Stimulated activated CD8-positive, alpha-beta memory T cell treated with anti-CD3 and anti-CD28 coated beads, Interleukin-7, amount 100 ng/mL, for 4 hours (primary cell): ENCODE measurements around the gene SNX30.
A peak's percentile ranks its signal among the peaks of the same experiment; 100 is the strongest.

Source experiments
- DNase-seq, 2 donors: peaks; one replicate each; pipeline ENCODE4 v3.0.0-alpha.2; 2020; ENCODE audit warnings: low read depth in 2 of 2

SNX30 gene

GRCh38 chr9:112822618-112823017, 72.1 kb downstream of the SNX30 start:
- DNase-seq = no peak

GRCh38 chr9:112823257-112823656, 72.7 kb downstream of the SNX30 start:
- no peak for DNase-seq

GRCh38 chr9:112831281-112831851, 80.8 kb downstream of the SNX30 start:
- no peak for DNase-seq

GRCh38 chr9:112831969-112832368, 81.4 kb downstream of the SNX30 start:
- no peak for DNase-seq

- no peak for DNase-seq
Measured at GRCh38 chr9:112833081-112833480, 82.5 kb downstream of the SNX30 start.

GRCh38 chr9:112836394-112836793, 85.8 kb downstream of the SNX30 start:
- no peak for DNase-seq

GRCh38 chr9:112838342-112838741, 87.8 kb downstream of the SNX30 start:
- no peak for DNase-seq

- DNase-seq = no peak
Measured at GRCh38 chr9:112839331-112839730, 88.8 kb downstream of the SNX30 start.

- DNase-seq = no peak
Measured at GRCh38 chr9:112841261-112841660, 90.7 kb downstream of the SNX30 start.

- DNase-seq = no peak
Measured at GRCh38 chr9:112842555-112842954, 92.0 kb downstream of the SNX30 start.

GRCh38 chr9:112844771-112845542, 94.4 kb downstream of the SNX30 start:
- peak; percentile 54 to 57 for DNase-seq

GRCh38 chr9:112846528-112847488, 96.2 kb downstream of the SNX30 start:
- no peak for DNase-seq

- no peak for DNase-seq
Measured at GRCh38 chr9:112848316-112849151, 98.0 kb downstream of the SNX30 start.

- no peak for DNase-seq
Measured at GRCh38 chr9:112849363-112849922, 98.9 kb downstream of the SNX30 start.

GRCh38 chr9:112850840-112851239, 100.3 kb downstream of the SNX30 start:
- DNase-seq = no peak

- DNase-seq = no peak
Measured at GRCh38 chr9:112852741-112853504, 102.4 kb downstream of the SNX30 start.

GRCh38 chr9:112853882-112854585, 103.5 kb downstream of the SNX30 start:
- DNase-seq = no peak

- no peak for DNase-seq
Measured at GRCh38 chr9:112854657-112855056, 104.1 kb downstream of the SNX30 start.

GRCh38 chr9:112856200-112856599, 105.6 kb downstream of the SNX30 start:
- DNase-seq = no peak

GRCh38 chr9:112856843-112857242, 106.3 kb downstream of the SNX30 start:
- no peak for DNase-seq
